DOHH2 (cell line): ENCODE data around the gene THSD8.
"Not testable (repeated sequence)": the region's sequence is repeated elsewhere in the genome, so short reads cannot be mapped to it uniquely, and the experiment has no call there.

Experiments used
- H3F3A ChIP-seq: fragments of 200-600 bp; sonication (generic), shearing (Covaris generic); 2 replicates; pipeline ENCODE4 v1.6.0; 2016; ENCODE audit warnings: antibody characterized with exemption, mild to moderate bottlenecking; ENCODE audit not compliant: control insufficient read depth, insufficient read depth
- H3K27ac ChIP-seq: fragments of 200-600 bp; sonication (generic); 2 replicates; pipeline ENCODE4 v1.5.1; 2014; ENCODE audit warnings: low read depth, mild to moderate bottlenecking, low read length, moderate library complexity
- H3K27me3 ChIP-seq: fragments of 200-600 bp; sonication (generic); 2 replicates; pipeline ENCODE4 v1.6.1; 2014; ENCODE audit warnings: mild to moderate bottlenecking, low read length, mixed read lengths; ENCODE audit not compliant: control insufficient read depth
- H3K36me3 ChIP-seq: fragments of 200-600 bp; sonication (generic); 2 replicates; pipeline ENCODE4 v1.6.1; 2014; ENCODE audit warnings: mild to moderate bottlenecking, low read length, moderate library complexity, mixed read lengths; ENCODE audit not compliant: control insufficient read depth
- H3K4me1 ChIP-seq: fragments of 200-600 bp; sonication (generic); 2 replicates; pipeline ENCODE4 v1.6.1; 2014; ENCODE audit warnings: mild to moderate bottlenecking, low read length, mixed read lengths; ENCODE audit not compliant: control insufficient read depth
- H3K4me2 ChIP-seq: fragments of 200-600 bp; sonication (generic); 2 replicates; pipeline ENCODE4 v1.6.0; 2014; ENCODE audit warnings: mild to moderate bottlenecking, low read length, moderate library complexity
- H3K4me3 ChIP-seq: fragments of 200-600 bp; sonication (generic); 2 replicates; pipeline ENCODE4 v1.5.1; 2014; ENCODE audit warnings: mild to moderate bottlenecking, low read length, mixed read lengths
- H3K79me2 ChIP-seq: fragments of 200-600 bp; sonication (generic); 2 replicates; pipeline ENCODE4 v1.6.1; 2014; ENCODE audit warnings: mild to moderate bottlenecking, low read length, mixed read lengths; ENCODE audit not compliant: control insufficient read depth
- H3K9me2 ChIP-seq: fragments of 200-600 bp; sonication (generic); replicated peaks from 2 replicates; pipeline ENCODE4 v1.6.1; 2014; ENCODE audit warnings: mild to moderate bottlenecking, low read length, mixed read lengths; ENCODE audit not compliant: control insufficient read depth
- H3K9me3 ChIP-seq: fragments of 200-600 bp; sonication (generic); 2 replicates; pipeline ENCODE4 v1.6.1; 2014; ENCODE audit warnings: antibody characterized with exemption, low read length, mixed read lengths; ENCODE audit not compliant: control insufficient read depth, insufficient read depth
- H4K20me1 ChIP-seq: fragments of 200-600 bp; sonication (generic); 2 replicates; pipeline ENCODE4 v1.6.0; 2014; ENCODE audit warnings: low read depth, mild to moderate bottlenecking, antibody characterized with exemption, low read length, moderate library complexity; ENCODE audit not compliant: control insufficient read depth, insufficient read depth
- EZH2phosphoT487 ChIP-seq: fragments of 200-600 bp; sonication (generic); IDR thresholded peaks from 2 replicates; pipeline ENCODE4 v1.6.1; 2017; ENCODE audit warnings: borderline replicate concordance, mild to moderate bottlenecking, antibody characterized with exemption, low read length, moderate library complexity, mixed read lengths
- TF ChIP-seq, protein P1 (sequence below): fragments of 200-600 bp; sonication (generic); IDR thresholded peaks from one replicate; pipeline ENCODE4 v1.5.1; 2014; ENCODE audit warnings: antibody characterized with exemption, mild to moderate bottlenecking, low read depth, low read length; ENCODE audit not compliant: poor library complexity, severe bottlenecking

The THSD8 gene

DNA sequence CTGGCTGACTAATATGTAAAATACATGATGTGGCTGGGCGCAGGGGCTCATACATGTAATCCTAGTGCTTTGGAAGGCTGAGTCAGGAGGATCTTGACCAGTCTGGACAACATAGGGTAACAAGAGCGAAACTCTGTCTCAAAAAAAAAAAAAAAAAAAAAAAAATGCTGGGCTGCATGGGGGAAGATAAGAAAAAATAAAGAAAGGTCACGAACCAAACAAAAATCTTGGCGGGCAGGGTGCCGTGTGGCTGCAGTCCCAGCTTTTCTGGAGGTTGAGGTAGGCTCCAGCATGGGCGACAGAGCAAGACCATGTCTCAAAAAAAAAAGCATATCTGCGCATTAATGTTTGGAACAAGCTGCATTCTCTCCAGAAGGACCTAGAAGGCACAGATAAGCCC lies 13.2 kb downstream of the THSD8 start:
- Histone ChIP-seq H3K9me2 (no peaks in the 10 kb centered on the region), H3K4me1 (no peaks in the 10 kb centered on the region), H3K9me3 (no peaks in the 10 kb centered on the region), H3F3A (no peaks in the 10 kb centered on the region), H3K27ac (no peak overlapping the region), H3K79me2 (no peaks in the 10 kb centered on the region), H3K36me3 (peaks cover 22% of the 10 kb centered on the region), H3K4me2 (no peak overlapping the region), H4K20me1 (0 out of 2 replicates have a peak, but pooled peaks cover 3% of the 10 kb centered on the region), H3K4me3 (no peak overlapping the region), H3K27me3 (no peaks in the 10 kb centered on the region)
- TF ChIP-seq EZH2phosphoT487, result no peak
- TF ChIP-seq, protein P1, sequence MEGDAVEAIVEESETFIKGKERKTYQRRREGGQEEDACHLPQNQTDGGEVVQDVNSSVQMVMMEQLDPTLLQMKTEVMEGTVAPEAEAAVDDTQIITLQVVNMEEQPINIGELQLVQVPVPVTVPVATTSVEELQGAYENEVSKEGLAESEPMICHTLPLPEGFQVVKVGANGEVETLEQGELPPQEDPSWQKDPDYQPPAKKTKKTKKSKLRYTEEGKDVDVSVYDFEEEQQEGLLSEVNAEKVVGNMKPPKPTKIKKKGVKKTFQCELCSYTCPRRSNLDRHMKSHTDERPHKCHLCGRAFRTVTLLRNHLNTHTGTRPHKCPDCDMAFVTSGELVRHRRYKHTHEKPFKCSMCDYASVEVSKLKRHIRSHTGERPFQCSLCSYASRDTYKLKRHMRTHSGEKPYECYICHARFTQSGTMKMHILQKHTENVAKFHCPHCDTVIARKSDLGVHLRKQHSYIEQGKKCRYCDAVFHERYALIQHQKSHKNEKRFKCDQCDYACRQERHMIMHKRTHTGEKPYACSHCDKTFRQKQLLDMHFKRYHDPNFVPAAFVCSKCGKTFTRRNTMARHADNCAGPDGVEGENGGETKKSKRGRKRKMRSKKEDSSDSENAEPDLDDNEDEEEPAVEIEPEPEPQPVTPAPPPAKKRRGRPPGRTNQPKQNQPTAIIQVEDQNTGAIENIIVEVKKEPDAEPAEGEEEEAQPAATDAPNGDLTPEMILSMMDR, result no peak

GRCh38 chr19:12817188-12817587 lies 15.3 kb downstream of the THSD8 start:
- H3K4me3 ChIP-seq, H3K27me3 ChIP-seq, H3K9me3 ChIP-seq, H3K27ac ChIP-seq, H3K79me2 ChIP-seq, H3K9me2 ChIP-seq, H4K20me1 ChIP-seq, H3F3A ChIP-seq, H3K4me1 ChIP-seq, H3K4me2 ChIP-seq: not testable (repeated sequence)
- H3K36me3 ChIP-seq, result peaks cover 11% of the 10 kb centered on the region

GRCh38 chr19:12817810-12818209 lies 15.9 kb downstream of the THSD8 start:
- not testable (repeated sequence) for H4K20me1 ChIP-seq, H3F3A ChIP-seq

GRCh38 chr19:12821761-12822160 lies 19.9 kb downstream of the THSD8 start:
- 0 out of 2 replicates have a peak, but pooled peaks cover 3% of the 10 kb centered on the region for H4K20me1 ChIP-seq
- no peaks in the 10 kb centered on the region for H3K79me2 ChIP-seq
- no peaks in the 10 kb centered on the region for H3K9me2 ChIP-seq
- H3K27ac ChIP-seq, result no peak overlapping the region
- H3K4me3 ChIP-seq, result no peak overlapping the region
- no peaks in the 10 kb centered on the region for H3K9me3 ChIP-seq
- H3K36me3 ChIP-seq, result no peaks in the 10 kb centered on the region
- no peaks in the 10 kb centered on the region for H3K4me1 ChIP-seq
- TF ChIP-seq EZH2phosphoT487, result no peak
- TF ChIP-seq, protein P1, result no peak
- no peak overlapping the region for H3K4me2 ChIP-seq
- H3F3A ChIP-seq, result no peaks in the 10 kb centered on the region
- H3K27me3 ChIP-seq, result no peaks in the 10 kb centered on the region

More at GRCh38 chr19:12817810-12818209, 15.9 kb downstream of the THSD8 start:
- not testable (repeated sequence) for H3K79me2 ChIP-seq, H3K9me3 ChIP-seq, H3K27me3 ChIP-seq, H3K4me2 ChIP-seq, H3K27ac ChIP-seq, H3K4me3 ChIP-seq, H3K9me2 ChIP-seq, H3K4me1 ChIP-seq
- peaks cover 11% of the 10 kb centered on the region for H3K36me3 ChIP-seq
